Transverse colon (tissue), 4 donors: Measurements from ENCODE around the gene PRKCE. TPM values are rescaled to one million over a fixed set of nuclear protein-coding genes. Genes with fewer than 3 reads are reported as not detected.

Experiments
- DNase-seq: peaks from one replicate; pipeline ENCODE4 v3.0.0-alpha.2; 2019
- H3K27ac ChIP-seq, 4 donors: fragments of 200-600 bp; sonication (generic); 2 replicates each; pipeline ENCODE4 v1.5.1; 2016 to 2018; ENCODE audit warnings: inconsistent platforms in 4 of 4
- H3K27me3 ChIP-seq: fragments of 200-600 bp; sonication (generic); 2 replicates; pipeline ENCODE4 v1.5.1; 2017; ENCODE audit warnings: inconsistent platforms
- H3K36me3 ChIP-seq, 4 donors: fragments of 200-600 bp; sonication (generic); 2 replicates each; pipeline ENCODE4 v1.5.1; 2017 to 2019; ENCODE audit warnings: inconsistent platforms in 4 of 4
- H3K4me1 ChIP-seq, 4 donors: fragments of 200-600 bp; sonication (generic); 2 replicates each; pipeline ENCODE4 v1.5.1; 2017 to 2020; ENCODE audit warnings: inconsistent platforms in 4 of 4
- H3K4me3 ChIP-seq, 4 donors: fragments of 200-600 bp; sonication (generic); 1 replicate in 1 of 4; 2 replicates in 3 of 4; pipeline versions ENCODE4 v1.5.1 to v1.6.1; 2017 to 2019; ENCODE audit warnings: inconsistent platforms in 4 of 4
- H3K9me3 ChIP-seq, 2 donors: fragments of 200-600 bp; sonication (generic); 2 replicates each; pipeline ENCODE4 v1.5.1; 2017 to 2019; ENCODE audit warnings: inconsistent platforms in 2 of 2
- CTCF ChIP-seq, 5 experiments: fragments of 200-600 bp in 3 of 5; fragments of 450-650 bp in 2 of 5; sonication (generic) in 3 of 5; IDR thresholded peaks; 1 replicate in 2 of 5; 2 replicates in 3 of 5; pipeline ENCODE4 v1.5.1; 2016 to 2017; ENCODE audit warnings: antibody characterized with exemption in 5 of 5, inconsistent platforms in 3 of 5, mild to moderate bottlenecking in 2 of 5, moderate library complexity in 1 of 5
- EP300 ChIP-seq: sonication (generic); formaldehyde crosslinking; IDR thresholded peaks from one replicate; pipeline ENCODE4 v1.6.1; 2017; ENCODE audit warnings: antibody characterized with exemption, low read depth
- POLR2A ChIP-seq: fragments of 450-650 bp; IDR thresholded peaks from one replicate; pipeline ENCODE4 v1.6.1; 2016; ENCODE audit warnings: antibody characterized with exemption, mild to moderate bottlenecking, moderate library complexity
- POLR2AphosphoS5 ChIP-seq, 3 donors: sonication (generic); formaldehyde crosslinking; IDR thresholded peaks; one replicate each; pipeline ENCODE4 v1.6.1; 2016; ENCODE audit warnings: antibody characterized with exemption in 3 of 3
- WGBS, 2 donors: methylation state at CpG; one replicate each; pipeline ENCODE4 v1.1.5; 2018; ENCODE audit warnings: low coverage in 1 of 2; 5-methylcytosine and 5-hydroxymethylcytosine counted together
- in situ Hi-C, 4 donors: fragments of 200-750 bp; cut with MboI; loops; one replicate each; pipeline versions ENCODE4 v1.15.0 to v1.15.1; 2017; ENCODE audit warnings: low sequenced_read_pairs in 3 of 4, low pct_ligation_motif_present in 1 of 4, low pct_unique_long_range_greater_than_20kb in 1 of 4
- intact Hi-C: fragments of 100-400 bp; cut with DNase I; formaldehyde crosslinking; loops from one replicate; pipeline ENCODE4 v1.15.1; 2023; ENCODE audit warnings: low total_unique reads
- total RNA-seq, 4 donors: library from RNA; depleted of rRNA; stranded (reverse); fragments of >200 nt; gene quantifications; one replicate each; pipeline ENCODE4 v1.1.0, GENCODE V29; 2016

The PRKCE gene
- total RNA-seq, 4 donors from 2014 or later, result 8.6 to 20.6 (median 11.3) TPM

GRCh38 chr2:45648636-45649035 lies 2.8 kb upstream of the PRKCE start:
- WGBS, 2 donors, result 61% methylated on average over 2 of the region's 2 CpGs; no CpG with 5 or more reads in 1 of the 2 donors
- no peak for DNase-seq
- TF ChIP-seq EP300 (no peak), POLR2A (no peak), CTCF (IDR thresholded peaks at IDR 0.05) (no peak), POLR2AphosphoS5 (IDR thresholded peaks at IDR 0.05) (no peak)
- in situ Hi-C loops (loop anchor here (5.0 to 25.0 kb wide), 6 partner anchors 126 to 714 kb away; no protein-coding TSS in a partner anchor), intact Hi-C loops (loop anchor here (5.0 kb wide), 1 partner anchor 129 kb away; no protein-coding TSS in a partner anchor)
- Histone ChIP-seq H3K36me3 (no peaks in the 10 kb centered on the region), H3K27me3 (no peaks in the 10 kb centered on the region), H3K4me1 (peaks cover 19 to 39% (median 28%) of the 10 kb centered on the region in 4 donors), H3K9me3 (no peaks in the 10 kb centered on the region), H3K4me3 (no peak overlapping the region), H3K27ac (peak overlapping the region; percentile 97 to 100 (median 99))

GRCh38 chr2:45649462-45649857 lies 2.0 kb upstream of the PRKCE start:
- peak overlapping the region; percentile 81 to 96 (median 90) for H3K4me3 ChIP-seq
- TF ChIP-seq POLR2A (no peak), POLR2AphosphoS5 (IDR thresholded peaks at IDR 0.05) (no peak), CTCF (IDR thresholded peaks at IDR 0.05) (no peak), EP300 (no peak)
- no peaks in the 10 kb centered on the region for H3K36me3 ChIP-seq
- peaks cover 15 to 41% (median 29%) of the 10 kb centered on the region in 4 donors for H3K4me1 ChIP-seq
- no peak for DNase-seq
- no peaks in the 10 kb centered on the region for H3K27me3 ChIP-seq
- peak overlapping the region; percentile 97 to 100 (median 99) for H3K27ac ChIP-seq
- in situ Hi-C loops (loop anchor here (5.0 to 25.0 kb wide), 6 partner anchors 125 to 713 kb away; no protein-coding TSS in a partner anchor), intact Hi-C loops (loop anchor here (5.0 kb wide), 1 partner anchor 128 kb away; no protein-coding TSS in a partner anchor)
- WGBS, 2 donors, result 3 to 13% methylated on average over 6 to 10 of the region's 10 CpGs
- no peaks in the 10 kb centered on the region for H3K9me3 ChIP-seq

GRCh38 chr2:45649858-45650811 lies 1.3 kb upstream of the PRKCE start:
- intact Hi-C loops, result loop anchor here (2.0 to 5.0 kb wide), 2 partner anchors 127 to 287 kb away; no protein-coding TSS in a partner anchor

More at GRCh38 chr2:45649858-45650811, 1.3 kb upstream of the PRKCE start:
- in situ Hi-C loops, result loop anchor here (5.0 to 25.0 kb wide), 6 partner anchors 125 to 712 kb away; no protein-coding TSS in a partner anchor
- H3K27me3 ChIP-seq, result no peaks in the 10 kb centered on the region
- TF ChIP-seq EP300, result no peak
- TF ChIP-seq POLR2AphosphoS5 (IDR thresholded peaks at IDR 0.05), result peak in 2 of 3 donors; percentile 33 to 54
- peak; percentile 72 for TF ChIP-seq POLR2A
- TF ChIP-seq CTCF (IDR thresholded peaks at IDR 0.05), result no peak
- peak overlapping the region; percentile 81 to 96 (median 90) for H3K4me3 ChIP-seq
- DNase-seq, result peak; percentile 83
- H3K4me1 ChIP-seq, result peaks cover 15 to 41% (median 29%) of the 10 kb centered on the region in 4 donors
- H3K27ac ChIP-seq, result peak overlapping the region; percentile 97 to 100 (median 99)
- 0% methylated on average over 4 to 55 of the region's 66 CpGs for WGBS, 2 donors
- H3K36me3 ChIP-seq, result no peaks in the 10 kb centered on the region
- no peaks in the 10 kb centered on the region for H3K9me3 ChIP-seq
